Keratinocyte (primary cell): Measurements from ENCODE around the gene MFNG. TPM values are rescaled to one million over a fixed set of nuclear protein-coding genes. Genes with fewer than 3 reads are reported as not detected.

Source experiments
- DNase-seq: peaks from one replicate; pipeline ENCODE4 v3.0.0-alpha.2; 2011; ENCODE audit warnings: low read depth, missing footprints, low spot score
- FAIRE-seq: peaks from 2 replicates; lab custom pipeline; 2011; peaks lifted over from hg19 to GRCh38; lab: Jason Lieb, UNC
- H2AFZ ChIP-seq: 2 replicates; pipeline ENCODE4 v1.6.0; 2012; ENCODE audit warnings: low read length, control low read depth, inconsistent platforms; ENCODE audit not compliant: control insufficient read depth
- H3K27ac ChIP-seq: 2 replicates; pipeline ENCODE4 v1.5.1; 2011; ENCODE audit warnings: low read length; ENCODE audit not compliant: control insufficient read depth, insufficient read depth
- H3K27me3 ChIP-seq: 3 replicates; pipeline ENCODE4 v1.6.0; 2011; ENCODE audit warnings: low read length; ENCODE audit not compliant: control insufficient read depth, insufficient read depth; ENCODE audit errors: extremely low read depth
- H3K36me3 ChIP-seq, 2 experiments: 2 replicates in 1 of 2; 3 replicates in 1 of 2; pipeline ENCODE4 v1.5.1; 2011; ENCODE audit warnings: low read length in 2 of 2, mild to moderate bottlenecking in 1 of 2; ENCODE audit not compliant: control insufficient read depth in 2 of 2, insufficient read depth in 2 of 2; ENCODE audit errors: extremely low read depth in 1 of 2
- H3K4me1 ChIP-seq: 3 replicates; pipeline ENCODE4 v1.5.1; 2011; ENCODE audit warnings: low read length; ENCODE audit not compliant: control insufficient read depth, insufficient read depth; ENCODE audit errors: extremely low read depth
- H3K4me2 ChIP-seq: 3 replicates; pipeline ENCODE4 v1.6.0; 2011; ENCODE audit warnings: low read depth, low read length; ENCODE audit not compliant: control insufficient read depth, insufficient read depth; ENCODE audit errors: extremely low read depth
- H3K4me3 ChIP-seq, 3 experiments: fragments of 200-600 bp in 1 of 3; sonication (generic) in 1 of 3; 2 replicates in 2 of 3; 3 replicates in 1 of 3; pipeline ENCODE4 v1.5.1; 2011 to 2016; ENCODE audit warnings: low read length in 3 of 3, mild to moderate bottlenecking in 3 of 3, control low read depth in 2 of 3, inconsistent platforms in 1 of 3, low read depth in 1 of 3, mixed read lengths in 1 of 3, mixed run types in 1 of 3, moderate library complexity in 1 of 3; ENCODE audit not compliant: control insufficient read depth in 2 of 3, insufficient read depth in 2 of 3; ENCODE audit errors: extremely low read depth in 1 of 3
- H3K79me2 ChIP-seq: 2 replicates; pipeline ENCODE4 v1.6.0; 2012; ENCODE audit warnings: low read length; ENCODE audit not compliant: control insufficient read depth, insufficient read depth
- H3K9ac ChIP-seq: 3 replicates; pipeline ENCODE4 v1.6.0; 2011; ENCODE audit warnings: low read length; ENCODE audit not compliant: control insufficient read depth, insufficient read depth; ENCODE audit errors: extremely low read depth
- H3K9me1 ChIP-seq: 3 replicates; pipeline ENCODE4 v1.6.0; 2011; ENCODE audit warnings: low read length; ENCODE audit not compliant: control insufficient read depth, insufficient read depth; ENCODE audit errors: extremely low read depth
- H3K9me3 ChIP-seq: 2 replicates; pipeline ENCODE4 v1.5.1; 2012; ENCODE audit warnings: low read depth, low read length; ENCODE audit not compliant: control insufficient read depth
- H4K20me1 ChIP-seq: 3 replicates; pipeline ENCODE4 v1.6.0; 2011; ENCODE audit warnings: low read length; ENCODE audit not compliant: control insufficient read depth, insufficient read depth; ENCODE audit errors: extremely low read depth
- EZH2 ChIP-seq: IDR thresholded peaks from one replicate; pipeline ENCODE4 v1.6.1; 2012; ENCODE audit warnings: inconsistent platforms, mild to moderate bottlenecking, low read length, moderate library complexity
- dilution Hi-C: fragments of 300-500 bp; cut with MboI; formaldehyde crosslinking; loops from one replicate; pipeline ENCODE4 v1.7.0; 2020; ENCODE audit warnings: low sequenced_read_pairs; ENCODE audit not compliant: extremely low pct_ligation_motif_present
- polyA plus RNA-seq, 5 experiments: library from polyadenylated mRNA; depleted of rRNA in 3 of 5; stranded (reverse) in 3 of 5; stranded (forward) in 1 of 5; unstranded in 1 of 5; fragments of >200 nt; gene quantifications; 1 replicate in 1 of 5; 2 replicates in 3 of 5; 3 replicates in 1 of 5; pipeline versions ENCODE4 v1.2.1 to v1.2.3, GENCODE V29; 2011 to 2012; ENCODE audit warnings: missing spikeins in 2 of 5, low read depth in 1 of 5, low replicate concordance in 1 of 5
- TF ChIP-seq, protein P1 (sequence below), 3 experiments: IDR thresholded peaks in 1 of 3; conservative IDR thresholded peaks in 1 of 3; optimal IDR thresholded peaks in 1 of 3; 2 replicates in 2 of 3; 3 replicates in 1 of 3; pipeline versions ENCODE3 to v1.5.1; 2011; ENCODE audit warnings: low read length in 3 of 3, mild to moderate bottlenecking in 3 of 3, moderate library complexity in 2 of 3, control low read depth in 1 of 3, inconsistent platforms in 1 of 3; ENCODE audit not compliant: insufficient read depth in 2 of 3; ENCODE audit errors: extremely low read depth in 1 of 3

MFNG gene
- polyA plus RNA-seq, 1 donor (not counting 4 experiments of a cell fraction or from before 2014, with no cell fraction given): 5.9 TPM

DNA sequence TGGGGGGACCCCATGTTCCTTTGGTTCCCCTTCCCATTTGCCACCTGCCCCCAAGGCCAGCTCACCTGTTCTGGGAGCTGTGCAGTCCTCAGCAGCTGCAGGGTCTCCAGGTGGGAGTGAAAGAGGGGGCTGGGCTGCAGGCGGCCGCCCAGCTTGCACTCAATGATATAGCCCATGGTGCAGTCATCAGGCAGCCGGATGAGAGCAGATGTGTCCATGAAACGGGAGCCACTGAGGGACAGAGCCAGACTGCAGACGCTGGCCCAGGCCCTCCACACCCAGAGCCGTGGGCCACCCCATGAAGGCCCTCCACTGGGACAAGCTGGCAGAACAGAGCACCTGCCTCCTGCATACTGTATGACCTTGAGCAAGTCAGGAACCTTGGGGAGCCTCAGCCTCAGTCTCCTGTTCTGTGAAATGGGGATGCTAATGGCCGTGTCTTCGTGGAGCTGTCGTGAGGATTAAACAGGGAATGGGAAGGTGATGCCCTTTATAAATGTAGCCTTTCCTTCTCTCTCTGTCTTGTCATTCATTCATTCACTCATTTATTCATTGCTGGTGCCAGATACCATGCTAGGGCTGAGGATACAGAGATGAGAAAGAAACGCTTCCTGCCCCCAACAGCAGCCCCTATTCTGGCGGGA, 11.6 kb downstream of the MFNG start:
- H3K4me1 ChIP-seq: no peaks in the 10 kb centered on the region
- dilution Hi-C loops: no loop called here
- no peak overlapping the region for H3K27ac ChIP-seq
- no peaks in the 10 kb centered on the region for H3K27me3 ChIP-seq
- DNase-seq (no peak), FAIRE-seq (no peak)
- H3K4me3 ChIP-seq: no peak overlapping the region
- H3K9ac ChIP-seq: no peak overlapping the region
- TF ChIP-seq EZH2: no peak
- TF ChIP-seq, protein P1, sequence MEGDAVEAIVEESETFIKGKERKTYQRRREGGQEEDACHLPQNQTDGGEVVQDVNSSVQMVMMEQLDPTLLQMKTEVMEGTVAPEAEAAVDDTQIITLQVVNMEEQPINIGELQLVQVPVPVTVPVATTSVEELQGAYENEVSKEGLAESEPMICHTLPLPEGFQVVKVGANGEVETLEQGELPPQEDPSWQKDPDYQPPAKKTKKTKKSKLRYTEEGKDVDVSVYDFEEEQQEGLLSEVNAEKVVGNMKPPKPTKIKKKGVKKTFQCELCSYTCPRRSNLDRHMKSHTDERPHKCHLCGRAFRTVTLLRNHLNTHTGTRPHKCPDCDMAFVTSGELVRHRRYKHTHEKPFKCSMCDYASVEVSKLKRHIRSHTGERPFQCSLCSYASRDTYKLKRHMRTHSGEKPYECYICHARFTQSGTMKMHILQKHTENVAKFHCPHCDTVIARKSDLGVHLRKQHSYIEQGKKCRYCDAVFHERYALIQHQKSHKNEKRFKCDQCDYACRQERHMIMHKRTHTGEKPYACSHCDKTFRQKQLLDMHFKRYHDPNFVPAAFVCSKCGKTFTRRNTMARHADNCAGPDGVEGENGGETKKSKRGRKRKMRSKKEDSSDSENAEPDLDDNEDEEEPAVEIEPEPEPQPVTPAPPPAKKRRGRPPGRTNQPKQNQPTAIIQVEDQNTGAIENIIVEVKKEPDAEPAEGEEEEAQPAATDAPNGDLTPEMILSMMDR (optimal IDR thresholded peaks at IDR 0.05 in 1 of 3, IDR thresholded peaks at IDR 0.05 in 1 of 3, conservative IDR thresholded peaks at IDR 0.05 in 1 of 3; ENCODE audit: extremely low read depth in 1 of 3, insufficient read depth in 2 of 3, low read length in 3 of 3): no peak
- no peak overlapping the region for H3K4me2 ChIP-seq
- H3K36me3 ChIP-seq: peaks cover 38 to 40% of the 10 kb centered on the region in 2 experiments
- H2AFZ ChIP-seq: no peak overlapping the region
- H3K9me3 ChIP-seq: no peaks in the 10 kb centered on the region
- peaks cover 3% of the 10 kb centered on the region for H4K20me1 ChIP-seq
- H3K79me2 ChIP-seq: no peaks in the 10 kb centered on the region
- H3K9me1 ChIP-seq: no peaks in the 10 kb centered on the region

DNA sequence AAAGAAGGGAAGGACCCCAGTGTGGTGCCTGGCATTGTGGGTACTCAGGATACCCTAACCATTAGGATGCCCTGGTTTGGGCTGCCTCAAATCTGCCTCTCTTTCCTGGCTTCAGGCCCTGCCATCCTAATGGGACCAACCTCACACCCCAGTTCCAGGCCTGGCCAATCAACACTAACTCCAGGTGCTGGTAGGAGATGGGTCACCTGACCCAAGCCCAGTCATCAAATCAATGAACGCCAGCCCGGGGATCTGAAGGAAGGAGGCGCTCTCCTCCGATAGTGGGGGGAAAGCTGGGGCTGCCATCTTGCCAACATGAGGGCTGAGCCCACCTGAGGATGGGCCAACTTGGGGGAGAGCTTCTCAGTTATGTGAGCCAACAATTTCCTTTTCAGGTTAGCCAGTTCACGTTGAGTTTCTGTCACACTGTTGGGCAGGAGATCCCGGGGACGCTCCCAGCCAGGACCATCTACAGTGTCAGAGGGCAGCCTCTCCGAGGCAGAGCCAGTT, 12.7 kb downstream of the MFNG start:
- H3K27ac ChIP-seq: no peak overlapping the region
- no peak for FAIRE-seq
- H3K4me3 ChIP-seq: no peak overlapping the region
- no peak overlapping the region for H3K9ac ChIP-seq
- H3K36me3 ChIP-seq: peaks cover 29 to 37% of the 10 kb centered on the region in 2 experiments
- no peaks in the 10 kb centered on the region for H3K4me1 ChIP-seq
- no peaks in the 10 kb centered on the region for H3K79me2 ChIP-seq
- no peak overlapping the region for H3K4me2 ChIP-seq
- peaks cover 3% of the 10 kb centered on the region for H4K20me1 ChIP-seq
- no peaks in the 10 kb centered on the region for H3K9me1 ChIP-seq
- no peak for TF ChIP-seq EZH2
- TF ChIP-seq, protein P1 (optimal IDR thresholded peaks at IDR 0.05 in 1 of 3, IDR thresholded peaks at IDR 0.05 in 1 of 3, conservative IDR thresholded peaks at IDR 0.05 in 1 of 3; ENCODE audit: extremely low read depth in 1 of 3, insufficient read depth in 2 of 3, low read length in 3 of 3): no peak
- no peaks in the 10 kb centered on the region for H3K27me3 ChIP-seq
- dilution Hi-C loops: no loop called here
- H3K9me3 ChIP-seq: no peaks in the 10 kb centered on the region
- no peak overlapping the region for H2AFZ ChIP-seq
- no peak for DNase-seq
